Measurements from ENCODE around the gene SIGLEC5.

GRCh38 chr19:51664131-51664530 lies 33.9 kb upstream of the SIGLEC5 start:
- TF ChIP-seq, protein P1, sequence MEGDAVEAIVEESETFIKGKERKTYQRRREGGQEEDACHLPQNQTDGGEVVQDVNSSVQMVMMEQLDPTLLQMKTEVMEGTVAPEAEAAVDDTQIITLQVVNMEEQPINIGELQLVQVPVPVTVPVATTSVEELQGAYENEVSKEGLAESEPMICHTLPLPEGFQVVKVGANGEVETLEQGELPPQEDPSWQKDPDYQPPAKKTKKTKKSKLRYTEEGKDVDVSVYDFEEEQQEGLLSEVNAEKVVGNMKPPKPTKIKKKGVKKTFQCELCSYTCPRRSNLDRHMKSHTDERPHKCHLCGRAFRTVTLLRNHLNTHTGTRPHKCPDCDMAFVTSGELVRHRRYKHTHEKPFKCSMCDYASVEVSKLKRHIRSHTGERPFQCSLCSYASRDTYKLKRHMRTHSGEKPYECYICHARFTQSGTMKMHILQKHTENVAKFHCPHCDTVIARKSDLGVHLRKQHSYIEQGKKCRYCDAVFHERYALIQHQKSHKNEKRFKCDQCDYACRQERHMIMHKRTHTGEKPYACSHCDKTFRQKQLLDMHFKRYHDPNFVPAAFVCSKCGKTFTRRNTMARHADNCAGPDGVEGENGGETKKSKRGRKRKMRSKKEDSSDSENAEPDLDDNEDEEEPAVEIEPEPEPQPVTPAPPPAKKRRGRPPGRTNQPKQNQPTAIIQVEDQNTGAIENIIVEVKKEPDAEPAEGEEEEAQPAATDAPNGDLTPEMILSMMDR (conservative IDR thresholded peaks at IDR 0.05): no peak
- no peak for TF ChIP-seq EZH2 (IDR thresholded peaks at IDR 0.05; ENCODE audit: low read depth)
